ENCODE measurements around the gene IKBIP. TPM values are rescaled to one million over a fixed set of nuclear protein-coding genes. Genes with fewer than 3 reads are reported as not detected.

The IKBIP gene
- total and polyA plus RNA-seq, 7 experiments from 2014 or later = 2.3 to 24.6 (median 5.8) TPM

- ATAC-seq = no peak
- Histone ChIP-seq H3K27me3 (ENCODE audit: control insufficient read depth in 2 of 2, insufficient read depth in 2 of 2, low read length in 2 of 2) (no peaks in the 10 kb centered on the region), H3K36me3 (ENCODE audit: control insufficient read depth in 2 of 3, insufficient read depth in 3 of 3, low read length in 3 of 3) (no peaks in the 10 kb centered on the region), H3K27ac (ENCODE audit: low read depth, low read length) (no peak overlapping the region), H3K4me3 (ENCODE audit: low read length) (no peak overlapping the region), H3K9me3 (ENCODE audit: control insufficient read depth in 2 of 3, low read length in 3 of 3) (no peaks in the 10 kb centered on the region), H3K4me1 (ENCODE audit: control insufficient read depth in 2 of 2, insufficient read depth in 2 of 2, low read length in 2 of 2) (no peaks in the 10 kb centered on the region)
- DNase-seq = no peak
- H3K9me3 Mint-ChIP-seq = no peaks in the 10 kb centered on the region
- H3K4me1 Mint-ChIP-seq = peaks cover 0 to 1% (median 0%) of the 10 kb centered on the region in 7 donors
- H3K36me3 Mint-ChIP-seq = no peaks in the 10 kb centered on the region
- CTCF ChIA-PET = no interaction called here
- POLR2A ChIA-PET = no interaction called here
- peaks cover 0 to 11% (median 0%) of the 10 kb centered on the region in 5 donors for H3K27me3 Mint-ChIP-seq
- no peak overlapping the region for H3K27ac Mint-ChIP-seq
- intact Hi-C loops (cut with micrococcal nuclease) = no loop called here
- H3K4me3 Mint-ChIP-seq = no peak overlapping the region
Observed at GRCh38 chr12:98582093-98582492, 62.5 kb downstream of the IKBIP start.

GRCh38 chr12:98581101-98581500 is 63.5 kb downstream of the IKBIP start:
- no peak for DNase-seq
- POLR2A ChIA-PET = no interaction called here
- H3K9me3 ChIP-seq (ENCODE audit: control insufficient read depth in 2 of 3, low read length in 3 of 3) = no peaks in the 10 kb centered on the region
- Mint-ChIP-seq H3K27ac (no peak overlapping the region), H3K27me3 (peaks cover 0 to 11% (median 0%) of the 10 kb centered on the region in 5 donors), H3K9me3 (no peaks in the 10 kb centered on the region), H3K4me1 (peaks cover 0 to 1% (median 0%) of the 10 kb centered on the region in 7 donors), H3K36me3 (no peaks in the 10 kb centered on the region), H3K4me3 (no peak overlapping the region)
- intact Hi-C loops (cut with micrococcal nuclease) = no loop called here
- CTCF ChIA-PET = interaction anchor here (0.6 kb wide), 1 partner anchor 16 kb away, joined by 3 read pairs; no protein-coding TSS in a partner anchor
- no peak overlapping the region for H3K27ac ChIP-seq (ENCODE audit: low read depth, low read length)
- no peak overlapping the region for H3K4me3 ChIP-seq (ENCODE audit: low read length)
- H3K36me3 ChIP-seq (ENCODE audit: control insufficient read depth in 2 of 3, insufficient read depth in 3 of 3, low read length in 3 of 3) = no peaks in the 10 kb centered on the region
- H3K4me1 ChIP-seq (ENCODE audit: control insufficient read depth in 2 of 2, insufficient read depth in 2 of 2, low read length in 2 of 2) = no peaks in the 10 kb centered on the region
- no peaks in the 10 kb centered on the region for H3K27me3 ChIP-seq (ENCODE audit: control insufficient read depth in 2 of 2, insufficient read depth in 2 of 2, low read length in 2 of 2)
- ATAC-seq = no peak

- Histone ChIP-seq H3K27ac (ENCODE audit: low read depth, low read length) (no peak overlapping the region), H3K36me3 (ENCODE audit: control insufficient read depth in 2 of 3, insufficient read depth in 3 of 3, low read length in 3 of 3) (no peaks in the 10 kb centered on the region), H3K4me1 (ENCODE audit: control insufficient read depth in 2 of 2, insufficient read depth in 2 of 2, low read length in 2 of 2) (no peaks in the 10 kb centered on the region), H3K9me3 (ENCODE audit: control insufficient read depth in 2 of 3, low read length in 3 of 3) (no peaks in the 10 kb centered on the region), H3K27me3 (ENCODE audit: control insufficient read depth in 2 of 2, insufficient read depth in 2 of 2, low read length in 2 of 2) (no peaks in the 10 kb centered on the region), H3K4me3 (ENCODE audit: low read length) (no peak overlapping the region)
- ChIA-PET CTCF (interaction anchor here (0.6 kb wide), 2 partner anchors 16 to 139 kb away, joined by 3 read pairs; no protein-coding TSS in a partner anchor), POLR2A (no interaction called here)
- peaks cover 0 to 11% (median 0%) of the 10 kb centered on the region in 5 donors for H3K27me3 Mint-ChIP-seq
- ATAC-seq (no peak), DNase-seq (no peak)
- H3K36me3 Mint-ChIP-seq = no peaks in the 10 kb centered on the region
- no peaks in the 10 kb centered on the region for H3K9me3 Mint-ChIP-seq
- H3K4me1 Mint-ChIP-seq = peaks cover 0 to 1% (median 0%) of the 10 kb centered on the region in 7 donors
- intact Hi-C loops (cut with micrococcal nuclease) = no loop called here
- H3K27ac Mint-ChIP-seq = peak overlapping the region in 1 of 9 donors; percentile 26
- H3K4me3 Mint-ChIP-seq = no peak overlapping the region
Observed at GRCh38 chr12:98580695-98581094, 63.9 kb downstream of the IKBIP start.

GRCh38 chr12:98579835-98580234 is 64.8 kb downstream of the IKBIP start:
- Mint-ChIP-seq H3K27me3 (peaks cover 0 to 11% (median 0%) of the 10 kb centered on the region in 5 donors), H3K4me1 (peaks cover 0 to 1% (median 0%) of the 10 kb centered on the region in 7 donors), H3K27ac (no peak overlapping the region), H3K36me3 (no peaks in the 10 kb centered on the region), H3K4me3 (no peak overlapping the region), H3K9me3 (no peaks in the 10 kb centered on the region)
- Histone ChIP-seq H3K4me1 (ENCODE audit: control insufficient read depth in 2 of 2, insufficient read depth in 2 of 2, low read length in 2 of 2) (no peaks in the 10 kb centered on the region), H3K27ac (ENCODE audit: low read depth, low read length) (no peak overlapping the region), H3K9me3 (ENCODE audit: control insufficient read depth in 2 of 3, low read length in 3 of 3) (no peaks in the 10 kb centered on the region), H3K27me3 (ENCODE audit: control insufficient read depth in 2 of 2, insufficient read depth in 2 of 2, low read length in 2 of 2) (no peaks in the 10 kb centered on the region), H3K36me3 (ENCODE audit: control insufficient read depth in 2 of 3, insufficient read depth in 3 of 3, low read length in 3 of 3) (no peaks in the 10 kb centered on the region), H3K4me3 (ENCODE audit: low read length) (no peak overlapping the region)
- POLR2A ChIA-PET = no interaction called here
- DNase-seq = no peak
- intact Hi-C loops (cut with micrococcal nuclease) = no loop called here
- CTCF ChIA-PET = interaction anchor here (0.6 kb wide), 1 partner anchor 140 kb away, joined by 3 read pairs; no protein-coding TSS in a partner anchor
- no peak for ATAC-seq

- intact Hi-C loops (cut with micrococcal nuclease) = no loop called here
- no peak for ATAC-seq
- DNase-seq = no peak
- H3K9me3 Mint-ChIP-seq = no peaks in the 10 kb centered on the region
- ChIA-PET POLR2A (no interaction called here), CTCF (no interaction called here)
- H3K4me1 Mint-ChIP-seq = peaks cover 0 to 1% (median 0%) of the 10 kb centered on the region in 7 donors
- no peaks in the 10 kb centered on the region for H3K36me3 Mint-ChIP-seq
- H3K4me3 Mint-ChIP-seq = no peak overlapping the region
- Histone ChIP-seq H3K4me3 (ENCODE audit: low read length) (no peak overlapping the region), H3K9me3 (ENCODE audit: control insufficient read depth in 2 of 3, low read length in 3 of 3) (no peaks in the 10 kb centered on the region), H3K27me3 (ENCODE audit: control insufficient read depth in 2 of 2, insufficient read depth in 2 of 2, low read length in 2 of 2) (no peaks in the 10 kb centered on the region), H3K27ac (ENCODE audit: low read depth, low read length) (no peak overlapping the region), H3K36me3 (ENCODE audit: control insufficient read depth in 2 of 3, insufficient read depth in 3 of 3, low read length in 3 of 3) (no peaks in the 10 kb centered on the region), H3K4me1 (ENCODE audit: control insufficient read depth in 2 of 2, insufficient read depth in 2 of 2, low read length in 2 of 2) (no peaks in the 10 kb centered on the region)
- peaks cover 0 to 11% (median 0%) of the 10 kb centered on the region in 5 donors for H3K27me3 Mint-ChIP-seq
- H3K27ac Mint-ChIP-seq = no peak overlapping the region
Observed at GRCh38 chr12:98579347-98579746, 65.2 kb downstream of the IKBIP start.

GRCh38 chr12:98578821-98579220 is 65.8 kb downstream of the IKBIP start:
- intact Hi-C loops (cut with micrococcal nuclease) = no loop called here
- Mint-ChIP-seq H3K4me1 (peaks cover 0 to 1% (median 0%) of the 10 kb centered on the region in 7 donors), H3K27me3 (peaks cover 0 to 8% (median 0%) of the 10 kb centered on the region in 5 donors), H3K4me3 (no peak overlapping the region), H3K27ac (no peak overlapping the region), H3K9me3 (no peaks in the 10 kb centered on the region), H3K36me3 (no peaks in the 10 kb centered on the region)
- ChIA-PET POLR2A (no interaction called here), CTCF (no interaction called here)
- Histone ChIP-seq H3K27ac (ENCODE audit: low read depth, low read length) (no peak overlapping the region), H3K4me1 (ENCODE audit: control insufficient read depth in 2 of 2, insufficient read depth in 2 of 2, low read length in 2 of 2) (no peaks in the 10 kb centered on the region), H3K27me3 (ENCODE audit: control insufficient read depth in 2 of 2, insufficient read depth in 2 of 2, low read length in 2 of 2) (no peaks in the 10 kb centered on the region), H3K4me3 (ENCODE audit: low read length) (no peak overlapping the region), H3K36me3 (ENCODE audit: control insufficient read depth in 2 of 3, insufficient read depth in 3 of 3, low read length in 3 of 3) (no peaks in the 10 kb centered on the region), H3K9me3 (ENCODE audit: control insufficient read depth in 2 of 3, low read length in 3 of 3) (no peaks in the 10 kb centered on the region)
- DNase-seq (no peak), ATAC-seq (no peak)

- ChIA-PET CTCF (no interaction called here), POLR2A (no interaction called here)
- H3K27ac Mint-ChIP-seq = no peak overlapping the region
- Histone ChIP-seq H3K27me3 (ENCODE audit: control insufficient read depth in 2 of 2, insufficient read depth in 2 of 2, low read length in 2 of 2) (no peaks in the 10 kb centered on the region), H3K9me3 (ENCODE audit: control insufficient read depth in 2 of 3, low read length in 3 of 3) (no peaks in the 10 kb centered on the region), H3K27ac (ENCODE audit: low read depth, low read length) (no peak overlapping the region), H3K4me1 (ENCODE audit: control insufficient read depth in 2 of 2, insufficient read depth in 2 of 2, low read length in 2 of 2) (no peaks in the 10 kb centered on the region), H3K4me3 (ENCODE audit: low read length) (no peak overlapping the region), H3K36me3 (ENCODE audit: control insufficient read depth in 2 of 3, insufficient read depth in 3 of 3, low read length in 3 of 3) (no peaks in the 10 kb centered on the region)
- DNase-seq (no peak), ATAC-seq (no peak)
- H3K4me3 Mint-ChIP-seq = no peak overlapping the region
- no peaks in the 10 kb centered on the region for H3K36me3 Mint-ChIP-seq
- H3K27me3 Mint-ChIP-seq = peaks cover 0 to 7% (median 0%) of the 10 kb centered on the region in 5 donors
- intact Hi-C loops (cut with micrococcal nuclease) = no loop called here
- H3K9me3 Mint-ChIP-seq = no peaks in the 10 kb centered on the region
- H3K4me1 Mint-ChIP-seq = peaks cover 0 to 1% (median 0%) of the 10 kb centered on the region in 7 donors
Observed at GRCh38 chr12:98578392-98578791, 66.2 kb downstream of the IKBIP start.

All from naive thymus-derived CD4-positive, alpha-beta T cell (primary cell).